NCI-H1694 treated with DMSO at 0.1 percent for 48 hours (cell line): ENCODE data around the gene DHX58.
A peak's percentile ranks its signal among the peaks of the same experiment; 100 is the strongest.

Experiments
- DNase-seq: peaks from one replicate; lab custom pipeline; 2025; lab: John Stamatoyannopoulos, UW

The DHX58 gene

GRCh38 chr17:42129109-42129837 is 16.8 kb upstream of the DHX58 start:
- DNase-seq = no peak

- DNase-seq = no peak
These were observed 14.9 kb upstream of the DHX58 start for GRCh38 chr17:42127414-42127813.

- no peak for DNase-seq
These were observed 14.3 kb upstream of the DHX58 start for GRCh38 chr17:42126836-42127235.

GRCh38 chr17:42125565-42125964 is 13.1 kb upstream of the DHX58 start:
- no peak for DNase-seq

GRCh38 chr17:42124256-42124655 is 11.7 kb upstream of the DHX58 start:
- no peak for DNase-seq

- no peak for DNase-seq
These were observed 10.1 kb upstream of the DHX58 start, which contains the start of gene HSPB9 for GRCh38 chr17:42122371-42123303. Gene HSPB9 (plus strand): TSS chr17:42122804. CDS start chr17:42122851, 47 bp downstream.

- DNase-seq = peak; percentile 62
These were observed 8.6 kb upstream of the DHX58 start, which contains the start of gene KAT2A for GRCh38 chr17:42120770-42121769. Gene KAT2A (minus strand): TSS chr17:42121367. CDS start chr17:42121304, 63 bp downstream.

GRCh38 chr17:42120161-42120769 is 7.8 kb upstream of the DHX58 start:
- DNase-seq = no peak

- no peak for DNase-seq
These were observed 6.8 kb upstream of the DHX58 start for GRCh38 chr17:42119301-42119700.

GRCh38 chr17:42118545-42118944 is 6.0 kb upstream of the DHX58 start:
- DNase-seq = no peak

GRCh38 chr17:42118126-42118510 is 5.6 kb upstream of the DHX58 start:
- DNase-seq = no peak

- no peak for DNase-seq
These were observed 5.0 kb upstream of the DHX58 start for GRCh38 chr17:42117397-42118125.

- peak; percentile 77 for DNase-seq
These were observed 4.3 kb upstream of the DHX58 start for GRCh38 chr17:42116705-42117396.

GRCh38 chr17:42114118-42114517 is 1.6 kb upstream of the DHX58 start:
- DNase-seq = no peak

- DNase-seq = no peak
These were observed 967 bp upstream of the DHX58 start for GRCh38 chr17:42113293-42114069.

GRCh38 chr17:42111871-42112551 is 503 bp downstream of the DHX58 start:
- DNase-seq = no peak

GRCh38 chr17:42111265-42111636 is 1.3 kb downstream of the DHX58 start:
- DNase-seq = no peak
